Endodermal cell (in vitro differentiated cells): ENCODE data around the gene UBASH3B. TPM values are rescaled to one million over a fixed set of nuclear protein-coding genes. Genes with fewer than 3 reads are reported as not detected.

Source experiments
- DNase-seq: peaks from one replicate; pipeline ENCODE4 v3.0.0-alpha.2; 2017
- H3K27ac ChIP-seq: 2 replicates; pipeline ENCODE4 v1.5.1; 2013; ENCODE audit warnings: mild to moderate bottlenecking, low read depth, low read length, moderate library complexity
- H3K27me3 ChIP-seq: 2 replicates; pipeline ENCODE4 v1.6.1; 2013; ENCODE audit warnings: mild to moderate bottlenecking, low read length, moderate library complexity; ENCODE audit not compliant: insufficient read depth, control insufficient read depth, poor library complexity, severe bottlenecking
- H3K36me3 ChIP-seq: 2 replicates; pipeline ENCODE4 v1.7.0; 2013; ENCODE audit warnings: mild to moderate bottlenecking, low read length, moderate library complexity; ENCODE audit not compliant: control insufficient read depth, insufficient read depth
- H3K4me1 ChIP-seq: one replicate; pipeline ENCODE4 v1.7.0; 2013; ENCODE audit warnings: low read length; ENCODE audit not compliant: control insufficient read depth, insufficient read depth
- H3K4me3 ChIP-seq: 2 replicates; pipeline ENCODE4 v1.5.1; 2013; ENCODE audit warnings: mild to moderate bottlenecking, low read length, moderate library complexity
- H3K9ac ChIP-seq: 2 replicates; pipeline ENCODE4 v1.6.1; 2013; ENCODE audit warnings: mild to moderate bottlenecking, low read length, moderate library complexity; ENCODE audit not compliant: poor library complexity, severe bottlenecking; ENCODE audit errors: extremely low read depth
- H3K9me3 ChIP-seq: 2 replicates; pipeline ENCODE4 v1.6.1; 2013; ENCODE audit warnings: mild to moderate bottlenecking, low read length, moderate library complexity; ENCODE audit not compliant: control insufficient read depth
- H3K27ac Mint-ChIP-seq: 2 replicates; pipeline ENCODE4 v1.8.0; 2020; ENCODE audit warnings: mixed read lengths
- H3K27me3 Mint-ChIP-seq: 2 replicates; pipeline ENCODE4 v1.8.0; 2021; ENCODE audit warnings: mild to moderate bottlenecking, mixed read lengths; ENCODE audit not compliant: insufficient read depth
- H3K36me3 Mint-ChIP-seq: 2 replicates; pipeline ENCODE4 v1.8.0; 2020; ENCODE audit warnings: low read depth, mixed read lengths
- H3K4me1 Mint-ChIP-seq: 2 replicates; pipeline ENCODE4 v1.8.0; 2020; ENCODE audit warnings: mixed read lengths
- H3K4me3 Mint-ChIP-seq: 2 replicates; pipeline ENCODE4 v1.8.0; 2020; ENCODE audit warnings: mild to moderate bottlenecking, moderate library complexity, mixed read lengths
- H3K9me3 Mint-ChIP-seq: 2 replicates; pipeline ENCODE4 v1.8.0; 2020; ENCODE audit warnings: mild to moderate bottlenecking, mixed read lengths
- CTCF ChIP-seq: fragments of 200-600 bp; sonication (generic); conservative IDR thresholded peaks from 2 replicates; pipeline ENCODE4 v1.5.0; 2021; ENCODE audit warnings: antibody characterized with exemption, mild to moderate bottlenecking
- WGBS, 2 experiments: methylation state at CpG; one replicate each; pipeline versions ENCODE4 v1.1.5 to v1.1.7; 2013; ENCODE audit warnings: missing lambda C conversion rate in 2 of 2, mixed read lengths in 1 of 2; ENCODE audit not compliant: insufficient coverage in 1 of 2, insufficient read length in 1 of 2; 5-methylcytosine and 5-hydroxymethylcytosine counted together
- total RNA-seq, 2 donors: library from RNA; stranded (reverse); fragmentation: NEBNext Ultra II Directional in 1 of 2; extraction: Animal tissue kit (Norgen Biotek cat#: 25700) in 1 of 2; gene quantifications; 2 replicates in 1 of 2; 3 replicates in 1 of 2; pipeline ENCODE4 v1.2.1, GENCODE V29; 2021

UBASH3B gene
- total RNA-seq, 2 donors from 2014 or later: 6.0 to 9.0 TPM

- WGBS, 2 experiments: 80 to 100% methylated on average over 1 of the region's 1 CpG
- Histone ChIP-seq H3K9me3 (peaks cover 10% of the 10 kb centered on the region), H3K36me3 (peaks cover 4% of the 10 kb centered on the region), H3K27ac (no peak overlapping the region), H3K27me3 (peaks cover 71% of the 10 kb centered on the region), H3K9ac (no peak overlapping the region), H3K4me3 (no peak overlapping the region), H3K4me1 (peaks cover 7% of the 10 kb centered on the region)
- Mint-ChIP-seq H3K4me1 (peaks cover 2% of the 10 kb centered on the region), H3K36me3 (peaks cover under 1% of the 10 kb centered on the region), H3K9me3 (peaks cover 4% of the 10 kb centered on the region), H3K4me3 (no peak overlapping the region), H3K27ac (no peak overlapping the region), H3K27me3 (peaks cover 56% of the 10 kb centered on the region)
- no peak for TF ChIP-seq CTCF
- no peak for DNase-seq
Measured at GRCh38 chr11:122664188-122664587, 8.7 kb downstream of the UBASH3B start.

- H3K4me1 ChIP-seq: peaks cover 5% of the 10 kb centered on the region
- TF ChIP-seq CTCF: no peak
- H3K9me3 ChIP-seq: peaks cover 14% of the 10 kb centered on the region
- peaks cover 54% of the 10 kb centered on the region for H3K27me3 ChIP-seq
- H3K9ac ChIP-seq: no peak overlapping the region
- WGBS, 2 experiments: 89 to 92% methylated on average over 9 to 10 of the region's 10 CpGs
- Mint-ChIP-seq H3K36me3 (peaks cover 4% of the 10 kb centered on the region), H3K9me3 (peaks cover 6% of the 10 kb centered on the region), H3K27ac (no peak overlapping the region), H3K27me3 (peaks cover 43% of the 10 kb centered on the region), H3K4me1 (peaks cover 2% of the 10 kb centered on the region), H3K4me3 (no peak overlapping the region)
- DNase-seq: no peak
- peaks cover 6% of the 10 kb centered on the region for H3K36me3 ChIP-seq
- H3K4me3 ChIP-seq: no peak overlapping the region
- no peak overlapping the region for H3K27ac ChIP-seq
Measured at GRCh38 chr11:122665861-122666260, 10.3 kb downstream of the UBASH3B start.

GRCh38 chr11:122666743-122667142, 11.2 kb downstream of the UBASH3B start:
- peaks cover 6% of the 10 kb centered on the region for H3K36me3 ChIP-seq
- H3K9me3 ChIP-seq: peaks cover 14% of the 10 kb centered on the region
- no peak overlapping the region for H3K9ac ChIP-seq
- Mint-ChIP-seq H3K9me3 (peaks cover 6% of the 10 kb centered on the region), H3K27me3 (peaks cover 41% of the 10 kb centered on the region), H3K4me1 (peaks cover 2% of the 10 kb centered on the region), H3K4me3 (no peak overlapping the region), H3K36me3 (peaks cover 4% of the 10 kb centered on the region), H3K27ac (no peak overlapping the region)
- no peaks in the 10 kb centered on the region for H3K4me1 ChIP-seq
- DNase-seq: no peak
- H3K27me3 ChIP-seq: peaks cover 53% of the 10 kb centered on the region
- H3K27ac ChIP-seq: no peak overlapping the region
- TF ChIP-seq CTCF: no peak
- no peak overlapping the region for H3K4me3 ChIP-seq
